GM19467 (cell line): ENCODE results near the gene CFAP161.
"Not testable (repeated sequence)": the region's sequence is repeated elsewhere in the genome, so short reads cannot be mapped to it uniquely, and the experiment has no call there.

Source experiments
- ATAC-seq: cut with Tn5 transposase; IDR thresholded peaks from one replicate; pipeline ENCODE4 v1.9.1; 2021; ENCODE audit warnings: mild to moderate bottlenecking, moderate library complexity; ENCODE audit not compliant: unreplicated experiment

CFAP161 gene

DNA sequence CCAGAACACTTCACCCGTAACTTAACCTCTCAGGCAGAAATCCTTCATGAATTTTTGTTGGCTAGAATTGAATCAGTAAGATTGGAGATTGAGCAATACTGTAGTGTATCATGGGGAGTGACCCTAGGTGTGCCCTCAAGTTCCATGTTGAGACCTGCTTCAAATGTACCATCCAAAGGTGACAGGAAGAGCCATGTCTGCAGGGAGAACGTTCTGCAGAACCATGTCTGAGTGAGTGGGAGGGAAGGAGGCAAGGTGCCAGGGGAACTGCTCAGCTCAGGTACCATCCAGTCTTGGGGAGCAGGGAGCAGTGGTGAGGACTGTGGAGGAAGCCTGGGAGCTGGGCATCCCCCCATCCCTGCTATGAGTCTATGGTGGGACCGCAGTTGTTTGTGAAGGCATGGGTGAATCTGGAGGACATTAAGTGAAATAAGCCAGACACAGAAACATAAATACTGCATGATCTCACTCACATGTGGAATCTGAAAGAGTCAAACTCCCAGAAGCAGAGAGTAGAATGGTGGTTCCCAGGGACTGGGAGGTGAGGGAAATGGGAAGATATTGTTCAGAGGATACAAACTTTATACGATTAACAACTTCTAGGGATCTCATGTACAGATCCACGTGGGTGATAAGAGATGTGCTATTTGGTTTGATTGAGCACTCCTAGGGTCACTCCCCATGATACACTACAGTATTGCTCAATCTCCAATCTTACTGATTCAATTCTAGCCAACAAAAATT is 23.3 kb downstream of the CFAP161 start:
- ATAC-seq, result no peak

DNA sequence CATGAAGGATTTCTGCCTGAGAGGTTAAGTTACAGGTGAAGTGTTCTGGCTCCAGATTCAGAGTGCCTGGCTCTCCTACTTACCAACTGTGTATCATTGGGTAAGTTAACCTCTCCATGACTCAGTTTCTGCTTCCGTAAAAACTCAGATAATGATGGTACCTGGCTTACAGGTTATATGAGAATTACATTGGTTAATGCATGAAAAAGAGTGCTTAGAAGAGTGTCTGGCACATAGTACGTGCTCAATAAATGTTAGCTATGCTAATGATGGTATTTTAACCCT is 23.8 kb downstream of the CFAP161 start:
- no peak for ATAC-seq

DNA sequence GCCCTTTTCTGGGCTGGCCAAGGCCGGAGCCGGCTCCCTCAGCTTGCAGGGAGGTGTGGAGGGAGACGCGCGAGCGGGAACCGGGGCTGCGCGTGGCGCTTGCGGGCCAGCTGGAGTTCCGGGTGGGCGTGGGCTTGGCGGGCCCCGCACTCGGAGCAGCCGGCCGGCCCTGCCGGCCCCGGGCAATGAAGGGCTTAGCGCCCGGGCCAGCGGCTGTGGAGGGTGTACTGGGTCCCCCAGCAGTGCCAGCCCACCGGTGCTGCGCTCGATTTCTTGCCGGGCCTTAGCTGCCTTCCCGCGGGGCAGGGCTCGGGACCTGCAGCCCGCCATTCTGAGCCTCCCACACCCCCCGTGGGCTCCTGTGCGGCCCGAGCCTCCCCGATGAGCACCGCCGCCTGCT is 24.5 kb downstream of the CFAP161 start:
- ATAC-seq, result not testable (repeated sequence)

DNA sequence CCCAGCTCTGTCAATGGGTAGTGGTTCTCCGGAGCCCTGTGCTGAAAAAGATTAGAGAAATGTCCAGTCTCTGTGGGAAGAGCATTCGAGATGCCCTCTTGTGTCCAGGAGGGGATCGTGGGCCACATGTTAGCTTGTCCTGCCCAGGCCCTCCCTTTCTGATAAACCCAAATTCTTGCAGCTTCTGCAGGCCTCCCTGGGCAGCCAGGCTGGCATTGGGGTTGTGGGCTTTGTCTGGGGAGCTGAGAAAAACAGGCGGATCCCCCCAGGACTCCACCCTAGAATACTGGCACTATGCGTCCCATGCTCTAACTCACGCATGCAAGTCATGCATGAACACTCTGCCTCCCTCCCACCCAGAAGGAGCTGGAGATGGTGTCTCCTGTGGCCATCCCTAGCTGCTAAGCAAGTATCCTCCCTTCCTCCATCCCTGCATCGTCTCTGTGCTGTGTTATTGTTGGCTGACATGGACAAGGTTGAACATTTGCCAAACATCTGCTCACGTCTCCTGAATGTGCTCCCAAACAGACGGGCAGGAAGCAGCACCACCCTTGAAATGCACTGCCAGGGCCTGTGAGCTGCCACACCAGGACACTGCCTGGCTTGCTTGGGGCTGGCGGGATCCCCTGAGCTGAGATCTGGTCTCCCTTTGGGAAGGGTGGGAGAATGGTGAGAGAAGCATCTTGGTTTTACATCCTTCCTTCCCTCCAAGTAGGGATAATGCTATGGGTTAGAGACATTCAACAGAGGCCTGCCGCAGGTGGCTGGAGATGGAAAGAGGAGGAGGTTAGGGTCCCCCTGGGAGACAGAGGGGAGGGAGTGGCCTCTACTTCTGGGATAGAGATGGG is 26.5 kb downstream of the CFAP161 start:
- ATAC-seq, result no peak

DNA sequence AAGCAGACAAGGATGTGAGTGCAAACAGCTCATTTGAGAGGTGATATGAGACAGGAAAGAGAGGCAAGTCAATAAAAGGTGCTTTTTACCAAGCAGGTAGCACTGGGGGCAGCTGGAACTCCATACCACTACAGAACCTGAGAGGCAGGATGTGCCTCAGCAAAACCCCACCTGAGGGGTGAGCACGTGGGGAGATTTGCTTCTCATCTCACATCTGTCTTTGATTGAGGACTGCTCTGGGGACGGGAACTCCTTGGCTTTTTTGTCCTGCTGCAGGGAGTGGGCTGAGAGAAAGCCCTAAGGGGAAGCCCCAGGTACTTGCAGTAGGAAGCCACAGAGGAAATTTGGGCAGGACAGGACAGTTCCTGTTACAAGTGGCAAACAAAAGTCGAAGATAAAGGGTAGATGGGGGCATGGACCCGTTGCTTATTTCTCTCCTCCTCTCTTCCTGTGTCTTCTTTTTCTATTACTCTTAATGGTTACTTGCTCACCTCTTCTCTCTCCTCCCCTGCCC is 27.1 kb downstream of the CFAP161 start:
- ATAC-seq, result no peak

DNA sequence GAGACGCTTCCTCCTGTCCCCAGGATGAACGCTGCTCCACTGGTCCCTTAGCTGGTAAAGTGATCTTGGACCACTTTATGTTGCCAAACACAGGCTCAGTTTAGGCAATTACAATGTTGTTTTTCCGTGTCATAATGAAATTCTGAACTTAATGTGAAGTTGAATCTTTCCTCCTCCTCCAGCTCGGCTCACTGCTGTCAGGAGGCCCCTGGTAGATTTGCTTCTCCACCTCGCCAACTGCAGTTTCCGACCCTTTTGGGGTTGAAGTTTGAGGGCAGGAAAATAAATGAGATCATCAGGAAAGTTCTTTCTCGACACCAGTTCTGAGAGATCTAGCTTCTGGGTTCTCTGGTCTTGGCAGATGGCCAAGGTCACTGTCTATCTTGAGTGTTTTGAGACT is 27.8 kb downstream of the CFAP161 start:
- ATAC-seq, result no peak

DNA sequence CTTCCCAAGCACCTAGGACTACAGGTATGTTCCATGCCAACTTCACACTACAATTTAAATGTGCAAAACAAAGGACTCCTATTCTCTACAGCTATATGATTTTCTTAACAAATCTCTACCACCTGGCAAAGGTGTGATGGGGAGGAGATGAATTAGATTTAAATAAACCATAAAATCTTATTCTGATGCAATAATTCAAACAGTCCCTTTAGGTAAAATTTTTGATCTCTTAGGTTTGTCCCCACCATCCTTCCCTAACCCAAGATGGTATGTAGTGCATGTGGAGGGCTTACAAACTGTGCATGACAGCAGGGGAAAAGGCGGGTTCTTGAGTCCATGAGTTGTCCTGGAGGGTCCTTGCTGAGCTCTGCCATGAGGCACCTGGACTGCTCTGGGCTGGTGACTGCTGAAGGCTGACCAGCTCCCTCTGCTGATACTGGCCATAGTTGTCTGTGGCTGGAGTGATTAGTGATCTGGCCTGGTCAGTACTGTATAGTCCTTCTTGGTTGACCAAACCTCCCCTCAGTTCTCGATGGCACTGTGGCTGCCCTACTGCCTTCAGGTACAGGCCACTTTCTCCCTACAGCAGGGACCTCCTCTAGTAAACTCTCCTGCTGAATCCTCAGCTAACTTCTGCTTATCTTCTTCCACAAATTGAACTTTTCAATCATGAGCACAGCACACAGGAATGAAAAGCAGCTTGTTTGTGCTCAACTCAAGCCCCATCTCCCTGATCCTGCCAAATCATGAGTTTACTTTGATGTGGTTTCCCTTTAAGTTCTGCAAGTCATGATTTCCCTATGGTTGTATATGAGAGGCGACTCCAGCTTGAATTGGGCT is 30.1 kb downstream of the CFAP161 start:
- no peak for ATAC-seq

DNA sequence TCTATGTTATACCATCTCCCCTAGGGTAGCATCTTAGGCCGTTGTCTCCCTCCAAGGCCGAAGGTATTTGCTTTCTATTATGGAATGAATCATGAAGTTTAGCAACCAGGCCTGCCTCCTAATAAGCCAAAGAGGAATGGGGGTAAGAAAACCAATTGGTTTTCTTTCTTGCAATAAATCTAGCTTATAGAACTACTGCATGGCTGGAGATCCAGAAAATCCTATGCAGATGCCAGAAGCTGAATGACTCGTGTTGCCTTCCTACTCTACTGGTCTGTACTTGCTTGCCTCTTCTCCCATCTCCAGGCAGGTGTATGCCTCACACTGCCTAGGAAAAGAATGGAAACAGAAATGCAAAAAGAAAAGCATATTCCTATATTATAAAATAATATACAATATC is 31.5 kb downstream of the CFAP161 start:
- no peak for ATAC-seq

DNA sequence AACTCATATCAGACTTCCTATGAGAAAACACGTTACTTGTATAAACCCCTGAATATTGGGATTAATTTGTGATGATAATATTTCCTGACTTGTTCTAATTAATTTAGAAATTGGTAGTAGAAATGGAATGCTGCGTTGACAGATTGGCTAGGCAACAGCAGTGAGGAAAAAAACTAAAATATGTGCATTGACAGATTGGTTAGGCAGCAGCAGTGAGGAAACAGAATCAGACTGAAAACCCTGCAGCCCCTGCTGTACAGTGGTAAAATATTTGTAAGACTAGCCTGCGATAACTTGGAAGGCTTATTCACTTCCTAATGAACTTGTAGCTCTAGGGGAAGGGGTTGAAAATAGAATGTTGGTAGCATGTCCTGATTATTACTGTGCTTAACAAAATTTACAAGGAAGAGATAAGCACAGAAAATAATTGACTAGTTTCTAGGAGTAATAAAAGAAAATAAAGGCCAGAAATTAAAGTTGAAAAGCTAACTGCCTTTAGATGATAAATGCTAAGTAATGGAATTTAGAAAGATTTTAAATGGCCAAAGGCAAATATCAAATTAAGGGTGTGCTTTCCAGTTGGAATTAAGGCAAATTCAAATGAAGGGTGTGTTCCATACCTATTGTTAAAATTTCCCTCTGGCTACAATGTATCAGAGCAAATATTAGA is 32.7 kb downstream of the CFAP161 start:
- ATAC-seq, result no peak

DNA sequence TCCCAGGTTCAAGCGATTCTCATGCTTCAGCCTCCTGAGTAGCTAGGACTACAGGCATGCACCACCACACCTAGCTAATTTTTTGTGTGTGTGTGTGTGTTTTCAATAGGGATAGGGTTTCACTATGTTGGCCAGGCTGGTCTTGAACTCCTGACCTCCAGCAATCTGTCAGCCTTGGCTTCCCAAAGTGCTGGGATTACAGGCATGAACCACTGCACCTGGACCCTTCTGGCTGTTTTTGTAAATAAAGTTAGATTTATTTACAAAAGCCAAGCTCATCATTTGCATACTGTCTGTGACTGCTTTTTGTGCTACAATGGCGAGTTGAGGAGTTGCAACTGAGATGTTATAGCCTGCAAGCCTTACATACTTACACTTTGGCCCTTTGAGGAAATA is 34.1 kb downstream of the CFAP161 start:
- no peak for ATAC-seq

DNA sequence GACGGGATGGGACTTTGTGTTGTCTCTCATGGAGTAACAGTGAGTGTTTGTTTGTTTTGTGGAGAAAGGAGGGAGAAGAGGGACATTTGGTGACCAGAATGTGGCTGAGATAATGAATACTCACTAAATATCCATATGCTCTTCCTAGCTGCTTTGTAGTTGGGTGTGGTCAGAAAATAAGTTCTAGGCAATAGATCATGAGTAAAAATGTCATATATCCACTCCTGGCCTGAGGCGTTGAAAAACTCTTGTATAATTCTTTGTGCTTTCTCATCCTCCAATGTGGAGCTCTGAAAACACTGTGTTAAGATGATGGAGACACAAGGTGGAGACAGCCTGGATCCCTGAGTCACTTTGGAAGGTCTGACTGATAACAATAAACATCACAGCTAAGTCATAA is 34.6 kb downstream of the CFAP161 start:
- ATAC-seq, result no peak

DNA sequence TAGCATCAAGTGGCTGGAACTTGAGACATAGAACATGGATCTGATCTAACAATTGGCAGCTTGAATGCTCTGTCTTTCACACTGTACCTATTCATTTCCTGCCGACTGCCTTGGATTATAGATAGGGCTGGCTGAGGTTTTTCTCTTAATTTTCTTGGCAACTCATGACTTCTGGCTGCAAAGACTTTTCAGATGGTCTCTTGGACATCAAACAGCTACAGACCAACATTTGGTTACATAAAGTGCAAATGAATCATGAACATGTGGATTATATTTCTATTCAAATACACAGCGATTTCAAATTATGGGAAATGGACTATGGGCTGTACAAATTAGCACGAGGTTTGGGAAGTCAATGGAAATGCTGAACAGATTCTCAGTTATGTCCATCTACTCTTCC is 36.4 kb downstream of the CFAP161 start:
- no peak for ATAC-seq

DNA sequence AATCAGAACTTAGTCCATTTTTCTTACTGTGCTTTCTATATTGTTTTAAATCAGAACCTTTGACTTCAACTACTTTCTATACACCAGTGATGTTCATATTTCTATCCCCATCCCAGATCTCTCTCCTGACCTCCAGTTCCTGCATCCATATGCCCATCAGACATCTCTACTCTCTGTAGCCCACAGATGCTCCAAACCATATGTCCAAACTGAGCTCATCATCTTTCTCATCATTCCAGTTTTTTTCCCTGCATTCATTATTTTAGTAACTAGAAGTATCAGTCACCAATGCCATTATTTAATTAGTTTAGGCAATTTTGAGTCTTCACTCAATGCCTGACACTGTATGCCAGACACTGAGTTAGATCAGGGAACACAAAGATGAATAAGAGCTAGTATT is 37.2 kb downstream of the CFAP161 start:
- no peak for ATAC-seq

DNA sequence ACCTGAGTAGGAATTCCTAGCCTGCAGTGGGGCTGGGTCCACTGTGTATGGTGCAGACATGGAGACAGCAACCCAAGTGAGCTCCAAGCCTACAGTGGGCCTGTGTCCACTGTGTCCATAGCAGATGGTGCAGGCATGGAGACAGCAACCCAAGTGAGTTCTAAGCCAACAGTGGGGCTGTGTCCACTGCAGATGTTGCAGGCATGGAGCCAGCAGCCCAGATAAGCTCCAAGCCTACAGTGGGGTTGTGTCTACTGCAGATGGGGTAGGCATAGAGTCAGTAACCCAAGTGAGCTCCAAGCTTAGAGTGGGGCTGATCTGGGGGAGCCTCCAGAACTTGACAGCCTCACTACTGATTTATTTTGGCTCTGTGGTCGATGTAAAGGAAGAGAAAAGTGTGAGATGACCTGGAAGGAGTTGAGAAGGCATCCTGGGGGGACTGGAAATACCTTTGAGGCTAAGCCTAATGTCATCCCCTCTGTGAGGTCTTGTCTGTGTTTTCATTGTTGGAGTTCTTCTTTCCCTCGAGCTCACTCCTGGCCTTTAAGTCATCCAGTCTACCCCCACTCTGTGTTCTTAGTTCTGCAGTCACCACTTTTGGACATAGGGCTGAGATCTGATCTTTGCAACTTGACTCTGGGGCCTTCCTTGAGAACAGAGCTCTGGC is 40.2 kb downstream of the CFAP161 start:
- ATAC-seq, result no peak

DNA sequence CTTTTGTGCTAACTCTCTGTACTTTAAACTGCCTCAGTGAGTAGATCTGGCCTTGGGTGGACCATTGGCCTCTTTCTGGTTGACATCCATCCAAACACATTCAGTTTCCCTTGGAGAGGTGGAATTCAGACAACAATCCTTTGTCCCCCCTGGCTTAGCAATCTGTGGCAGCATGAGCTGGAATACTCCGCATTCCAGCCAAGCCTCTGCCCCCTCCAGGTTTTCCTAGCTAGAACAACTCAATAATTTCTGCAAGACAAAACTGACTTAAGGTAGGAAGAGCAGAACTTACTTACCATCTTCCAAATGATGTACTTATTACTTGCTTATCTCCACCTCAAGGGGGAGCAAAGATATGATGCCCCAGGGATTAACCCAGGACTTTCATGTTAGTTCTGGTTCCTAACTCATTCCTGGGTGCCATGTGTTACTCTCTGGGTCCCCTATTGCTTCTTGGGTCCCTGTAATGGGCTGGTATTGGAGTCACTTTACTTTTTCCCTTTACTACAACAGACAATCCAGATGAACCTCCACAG is 40.8 kb downstream of the CFAP161 start:
- ATAC-seq, result no peak

DNA sequence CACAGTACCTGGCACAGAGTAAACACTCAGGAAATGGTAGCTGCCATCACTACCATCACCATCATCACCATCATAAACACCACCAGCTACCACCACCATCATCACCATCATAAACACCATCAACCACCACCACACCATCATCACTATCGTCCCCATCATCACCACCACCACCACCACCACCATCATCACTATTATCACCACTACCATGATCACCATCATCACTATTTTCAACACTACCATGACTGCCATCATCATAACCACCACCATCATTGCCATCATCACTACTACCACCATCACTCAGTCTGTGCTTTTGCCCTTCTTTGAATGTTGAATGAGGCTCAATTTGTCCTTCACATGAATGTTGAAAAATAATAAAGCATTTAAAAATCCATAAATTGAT is 41.4 kb downstream of the CFAP161 start:
- no peak for ATAC-seq

DNA sequence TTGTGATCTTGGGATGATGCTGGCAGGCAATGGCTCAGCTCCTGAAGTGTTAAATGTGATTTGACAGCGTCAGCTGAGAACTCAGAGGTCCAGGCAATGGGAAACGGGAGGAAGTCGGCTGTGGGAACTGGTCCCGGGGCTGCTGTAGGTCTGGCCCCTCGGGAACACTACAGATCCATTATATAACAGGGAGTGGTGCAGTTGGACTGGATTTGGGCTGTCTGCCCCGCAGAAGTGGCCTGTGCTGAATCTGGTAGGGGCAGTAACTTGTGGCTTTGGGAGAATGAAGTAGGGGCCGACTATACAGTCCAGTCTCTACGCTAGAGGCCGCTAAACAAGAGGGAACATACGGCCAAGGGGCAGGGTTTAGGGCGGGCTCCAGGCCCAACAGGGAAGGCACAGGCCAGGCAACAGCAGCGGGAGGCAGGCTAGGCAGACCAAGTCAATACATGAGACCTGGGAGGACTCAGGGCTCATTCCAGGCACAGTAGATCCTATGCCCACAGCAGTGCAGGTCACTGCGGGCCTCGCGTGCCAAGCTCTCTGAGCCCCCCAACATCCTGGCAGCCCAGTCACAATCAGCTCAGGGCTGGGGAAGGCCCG is 42.3 kb downstream of the CFAP161 start:
- no peak for ATAC-seq

DNA sequence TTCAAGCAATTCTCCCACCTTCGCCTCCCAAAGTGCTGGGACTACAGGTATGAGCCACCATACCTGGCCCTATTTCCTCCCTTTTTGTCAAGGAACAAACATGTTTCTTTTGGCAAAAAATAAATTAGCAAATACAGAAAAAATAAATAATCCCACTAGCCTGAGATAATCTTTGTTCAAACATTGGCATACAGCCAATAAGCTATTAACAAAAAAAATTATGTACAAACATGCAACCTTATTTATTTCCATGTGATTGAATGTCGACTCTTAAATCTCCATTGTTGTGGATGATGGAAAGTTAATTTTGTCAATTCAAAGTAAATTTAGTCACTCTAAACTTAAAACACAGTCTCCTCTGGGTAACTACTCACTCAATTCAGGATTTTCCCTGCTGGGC is 44.3 kb downstream of the CFAP161 start:
- ATAC-seq, result no peak

DNA sequence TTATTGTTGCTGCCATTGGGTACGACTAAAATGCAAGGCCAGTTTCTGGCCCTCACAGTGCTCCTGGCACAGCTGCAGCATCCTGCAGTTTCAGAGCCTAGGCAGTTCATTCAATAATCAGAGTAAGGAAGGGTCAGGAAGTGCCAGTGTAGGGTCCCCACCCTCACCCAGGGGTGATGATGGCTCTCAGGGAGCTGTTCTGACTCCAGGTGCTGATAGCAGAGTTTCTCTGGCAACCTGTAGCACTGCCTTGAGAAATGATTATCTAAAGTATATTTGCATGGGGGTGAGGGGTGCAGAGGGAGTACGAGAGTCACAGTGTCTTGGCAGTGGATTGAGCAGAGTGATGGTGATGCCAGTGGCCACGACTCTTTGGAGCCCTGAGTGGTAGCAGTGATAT is 47.1 kb downstream of the CFAP161 start:
- no peak for ATAC-seq
